ENCODE results near the gene CLDN22.

- TF ChIP-seq RAD21 (IDR thresholded peaks at IDR 0.05; ENCODE audit: low read length) = no peak
- TF ChIP-seq EP300 (IDR thresholded peaks at IDR 0.05; ENCODE audit: borderline replicate concordance in 1 of 2, low read depth in 1 of 2, low read length in 1 of 2) = no peak
- no peak for TF ChIP-seq USF2 (IDR thresholded peaks at IDR 0.05; ENCODE audit: borderline replicate concordance, low read depth, low read length)
- TF ChIP-seq SIN3A (IDR thresholded peaks at IDR 0.05; ENCODE audit: borderline replicate concordance, low read depth, low read length) = no peak
- TF ChIP-seq CTCF (IDR thresholded peaks at IDR 0.05) = no peak
- no peak for TF ChIP-seq EZH2phosphoT487 (IDR thresholded peaks at IDR 0.05; ENCODE audit: borderline replicate concordance, low read depth)
- TF ChIP-seq JUND (IDR thresholded peaks at IDR 0.05) = no peak
- no peak for TF ChIP-seq FOXM1 (IDR thresholded peaks at IDR 0.05; ENCODE audit: low read depth)
- TF ChIP-seq RFX5 (IDR thresholded peaks at IDR 0.05; ENCODE audit: low read length) = no peak
- TF ChIP-seq GABPA (IDR thresholded peaks at IDR 0.05; ENCODE audit: low read depth) = no peak
These were observed 17.8 kb upstream of the CLDN22 start for GRCh38 chr4:183337833-183338232.
